HepG2 (cell line): ENCODE results near the gene SLC26A5. TPM values are rescaled to one million over a fixed set of nuclear protein-coding genes. Genes with fewer than 3 reads are reported as not detected.

Experiments used
- EED ChIP-seq: sonication (generic); formaldehyde crosslinking; IDR thresholded peaks from 2 replicates; pipeline ENCODE4 v1.5.0; 2020; ENCODE audit warnings: mild to moderate bottlenecking, missing genetic modification reagents
- ELF3 ChIP-seq: IDR thresholded peaks from 2 replicates; pipeline ENCODE4 v1.6.1; 2016; ENCODE audit warnings: missing genetic modification reagents, missing compliant biosample characterization
- FOXC1 ChIP-seq: sonication (generic); formaldehyde crosslinking; IDR thresholded peaks from 2 replicates; pipeline ENCODE4 v1.8.0; 2022; ENCODE audit warnings: mild to moderate bottlenecking, missing genetic modification reagents, borderline replicate concordance
- GTF2F1 ChIP-seq: fragments of 150-350 bp; IDR thresholded peaks from 2 replicates; pipeline ENCODE4 v1.6.1; 2014; ENCODE audit warnings: low read length
- HNRNPUL1 ChIP-seq: fragments of 200-400 bp; formaldehyde crosslinking; IDR thresholded peaks from 2 replicates; pipeline ENCODE4 v1.6.1; 2017; ENCODE audit warnings: low read depth, mild to moderate bottlenecking, low read length, moderate library complexity
- LCORL ChIP-seq, 2 experiments: fragments of 450-650 bp in 1 of 2; sonication (generic) in 1 of 2; formaldehyde crosslinking in 1 of 2; IDR thresholded peaks; 2 replicates each; pipeline versions ENCODE4 v1.5.0 to v1.6.1; 2017 to 2020; ENCODE audit warnings: antibody characterized with exemption in 1 of 2, missing genetic modification reagents in 1 of 2
- MAFF ChIP-seq: IDR thresholded peaks from 2 replicates; pipeline ENCODE4 v1.6.1; 2011; ENCODE audit warnings: low read depth, low read length, improper control_type of control experiment
- MAX ChIP-seq: IDR thresholded peaks from 2 replicates; pipeline ENCODE4 v1.6.1; 2012; ENCODE audit warnings: inconsistent platforms
- SIX4 ChIP-seq: sonication (generic); formaldehyde crosslinking; IDR thresholded peaks from 2 replicates; pipeline ENCODE4 v1.4.0; 2020; ENCODE audit warnings: missing genetic modification reagents
- TBL1XR1 ChIP-seq: fragments of 150-350 bp; IDR thresholded peaks from 2 replicates; pipeline ENCODE4 v1.6.1; 2014; ENCODE audit warnings: borderline replicate concordance, low read length; ENCODE audit not compliant: partially characterized antibody
- ZBTB25 ChIP-seq: IDR thresholded peaks from 2 replicates; pipeline ENCODE4 v1.6.1; 2018; ENCODE audit warnings: missing genetic modification reagents
- ZFP82 ChIP-seq: sonication (generic); formaldehyde crosslinking; IDR thresholded peaks from 2 replicates; pipeline ENCODE4 v1.5.1; 2020; ENCODE audit warnings: mild to moderate bottlenecking, missing genetic modification reagents, borderline replicate concordance
- ZMYM2 ChIP-seq: sonication (generic); formaldehyde crosslinking; IDR thresholded peaks from 2 replicates; pipeline ENCODE4 v1.8.0; 2022; ENCODE audit warnings: mild to moderate bottlenecking, missing genetic modification reagents
- ZNF264 ChIP-seq: sonication (generic); formaldehyde crosslinking; IDR thresholded peaks from 2 replicates; pipeline ENCODE4 v1.4.0; 2020; ENCODE audit warnings: missing genetic modification reagents
- ZNF407 ChIP-seq: sonication (generic); formaldehyde crosslinking; IDR thresholded peaks from one replicate; pipeline ENCODE4 v1.5.1; 2020; ENCODE audit warnings: mild to moderate bottlenecking, missing genetic modification reagents; ENCODE audit errors: not compliant biosample characterization
- ZNF576 ChIP-seq: sonication (generic); formaldehyde crosslinking; IDR thresholded peaks from 2 replicates; pipeline ENCODE4 v1.4.0; 2020; ENCODE audit warnings: mild to moderate bottlenecking, missing genetic modification reagents
- ZNF616 ChIP-seq: sonication (generic); formaldehyde crosslinking; IDR thresholded peaks from 2 replicates; pipeline ENCODE4 v1.5.0; 2020; ENCODE audit warnings: low read depth, mild to moderate bottlenecking, missing genetic modification reagents
- ZNF878 ChIP-seq: sonication (generic); formaldehyde crosslinking; IDR thresholded peaks from 2 replicates; pipeline ENCODE4 v1.8.1; 2023; ENCODE audit warnings: mild to moderate bottlenecking, missing genetic modification reagents, moderate library complexity
- ZSCAN29 ChIP-seq: sonication (generic); formaldehyde crosslinking; conservative IDR thresholded peaks from 2 replicates; pipeline ENCODE4 v1.4.0; 2020; ENCODE audit warnings: mild to moderate bottlenecking, missing genetic modification reagents
- polyA plus RNA-seq, 8 experiments: library from polyadenylated mRNA; depleted of rRNA in 3 of 8; stranded (reverse) in 7 of 8; unstranded in 1 of 8; fragments of >200 nt; fragmentation: Illumina TruSeq in 4 of 8; extraction: Trizol in 4 of 8; gene quantifications; 2 replicates each; pipeline versions ENCODE4 v1.2.1 to v1.2.3, GENCODE V29; 2011 to 2016; ENCODE audit warnings: low read depth in 4 of 8, missing spikeins in 1 of 8, mixed read lengths in 1 of 8; ENCODE audit not compliant: insufficient read depth in 1 of 8
- total RNA-seq, 5 experiments: library from RNA; depleted of rRNA; stranded (reverse); fragments of >200 nt; fragmentation: Illumina TruSeq; extraction: Trizol; gene quantifications; 2 replicates each; pipeline ENCODE4 v1.2.3, GENCODE V29; 2016; ENCODE audit warnings: low read depth in 1 of 5

The SLC26A5 gene
- total and polyA plus RNA-seq, 2 of the 13 experiments (the other 11 are each of a cell fraction or from before 2014, with no cell fraction given) = 0.08 to 0.11 TPM

- TF ChIP-seq ZBTB25 (CRISPR knock-in tag) (peak; percentile 43; the same call in 1 of the 2 replicates), LCORL (IDR thresholded peaks at IDR 0.05) (no peak), LCORL (CRISPR knock-in tag; IDR thresholded peaks at IDR 0.05) (no peak), ZFP82 (CRISPR knock-in tag) (no peak), ZNF878 (CRISPR knock-in tag) (no peak), TBL1XR1 (no peak), ZSCAN29 (no peak), HNRNPUL1 (no peak), GTF2F1 (no peak), FOXC1 (CRISPR knock-in tag) (no peak), MAX (no peak), MAFF (no peak), ZNF264 (CRISPR knock-in tag) (no peak), ZNF576 (CRISPR knock-in tag) (no peak), ZNF616 (CRISPR knock-in tag) (no peak), ZMYM2 (CRISPR knock-in tag) (no peak), EED (CRISPR knock-in tag) (no peak), ELF3 (CRISPR knock-in tag) (0 out of 2 replicates have a peak, but pooled peaks have one; percentile 30), SIX4 (CRISPR knock-in tag) (no peak), ZNF407 (CRISPR knock-in tag) (no peak)
These were observed 1.3 kb upstream of the SLC26A5 start (continued) for GRCh38 chr7:103447073-103447960.
